Upper lobe of right lung (tissue), 1 donor: Measurements from ENCODE around the gene RASGRP2. TPM values are rescaled to one million over a fixed set of nuclear protein-coding genes. Genes with fewer than 3 reads are reported as not detected.

ENCODE experiments used
- ATAC-seq: fragments of 200-7000 bp; cut with Tn5 transposase; one replicate; pipeline ENCODE4 v1.9.1; 2020; ENCODE audit warnings: mild to moderate bottlenecking, moderate library complexity
- DNase-seq: peaks from one replicate; pipeline ENCODE4 v3.0.0-alpha.2; 2020
- H3K27ac ChIP-seq: fragments of 200-600 bp; one replicate; pipeline ENCODE4 v1.8.0; 2022
- H3K27me3 ChIP-seq: fragments of 200-600 bp; one replicate; pipeline ENCODE4 v1.8.0; 2022; ENCODE audit warnings: mild to moderate bottlenecking
- H3K36me3 ChIP-seq: fragments of 200-600 bp; one replicate; pipeline ENCODE4 v1.8.0; 2022
- H3K4me1 ChIP-seq: fragments of 200-600 bp; one replicate; pipeline ENCODE4 v1.8.0; 2022
- H3K4me3 ChIP-seq: fragments of 200-600 bp; one replicate; pipeline ENCODE4 v1.8.0; 2022; ENCODE audit warnings: mild to moderate bottlenecking
- H3K9me3 ChIP-seq: fragments of 200-600 bp; one replicate; pipeline ENCODE4 v1.8.0; 2022
- CTCF ChIP-seq: fragments of 200-600 bp; IDR thresholded peaks from one replicate; pipeline ENCODE4 v1.8.0; 2022; ENCODE audit warnings: antibody characterized with exemption
- intact Hi-C: fragments of 100-400 bp; cut with DNase I; formaldehyde crosslinking; loops from one replicate; pipeline ENCODE4 v1.11.0; 2022
- total RNA-seq: library from RNA; stranded (reverse); fragmentation: NEBNext Ultra II Directional; extraction: Animal tissue kit (Norgen Biotek cat#: 25700); gene quantifications from one replicate; pipeline ENCODE4 v1.2.1, GENCODE V29; 2021
- donor health status: DM: no; HTN: yes; CAD: no; lungs with severe emphysema.

Gene RASGRP2
- total RNA-seq, 1 donor from 2014 or later: 27.6 TPM

DNA sequence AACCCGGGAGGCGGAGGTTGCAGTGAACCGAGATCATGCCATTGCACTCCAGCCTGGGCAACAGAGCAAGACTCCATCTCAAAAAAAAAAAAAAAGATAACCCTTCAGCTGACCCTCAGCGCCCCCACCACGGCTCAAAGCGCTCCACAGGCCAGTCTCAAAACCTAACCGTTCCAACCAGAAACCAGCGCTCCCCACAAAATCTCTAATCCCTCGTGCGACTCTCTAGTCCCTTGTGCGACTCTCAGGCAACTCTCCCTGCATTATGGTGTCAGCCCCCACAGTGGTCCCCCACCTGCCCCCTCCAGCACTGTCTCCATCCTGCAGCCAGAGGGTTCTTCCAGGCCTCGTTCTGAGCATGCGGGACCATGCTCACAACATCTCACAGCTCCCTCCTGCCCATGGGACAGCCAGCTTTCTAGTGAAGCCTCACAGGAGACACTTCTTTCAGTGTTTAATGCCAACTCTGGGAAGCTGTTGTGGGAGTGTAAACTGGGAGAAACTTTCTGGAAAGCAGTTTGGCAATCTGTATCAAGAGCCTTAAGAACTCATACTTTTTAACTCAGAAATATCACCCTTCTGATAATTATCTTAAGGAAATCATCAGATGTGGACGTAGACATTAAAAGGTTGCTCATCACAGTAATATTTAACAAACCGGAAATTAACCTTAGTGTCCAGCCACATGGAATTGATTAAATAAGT lies 4.2 kb upstream of the RASGRP2 start:
- intact Hi-C loops: no loop called here
- H3K4me3 ChIP-seq: no peak overlapping the region
- no peaks in the 10 kb centered on the region for H3K27me3 ChIP-seq
- H3K4me1 ChIP-seq: peaks cover 20% of the 10 kb centered on the region
- TF ChIP-seq CTCF: no peak
- no peaks in the 10 kb centered on the region for H3K9me3 ChIP-seq
- ATAC-seq (no peak), DNase-seq (peak; percentile 51)
- H3K36me3 ChIP-seq: no peaks in the 10 kb centered on the region
- no peak overlapping the region for H3K27ac ChIP-seq

DNA sequence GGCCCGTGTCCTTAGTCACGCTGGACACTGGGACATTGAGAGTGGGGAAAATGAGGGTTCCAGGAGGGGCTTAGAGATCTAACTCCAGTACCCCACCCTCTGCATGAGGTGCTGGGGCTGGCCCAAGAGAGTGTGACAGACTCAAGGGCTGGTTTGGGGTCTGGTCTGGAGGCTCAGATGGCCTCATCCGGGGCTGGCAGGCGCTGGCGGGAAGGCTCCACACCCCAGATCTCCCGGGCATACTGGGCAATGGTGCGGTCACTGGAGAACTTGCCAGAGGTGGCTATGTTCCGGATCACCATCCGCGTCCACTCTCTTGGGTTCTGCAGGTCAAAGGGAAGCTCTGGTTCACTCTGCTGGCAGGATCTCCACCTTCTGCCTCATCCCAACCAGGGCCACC lies 2.5 kb upstream of the RASGRP2 start:
- Histone ChIP-seq H3K4me3 (peak overlapping the region; percentile 53), H3K27ac (peak overlapping the region; percentile 90), H3K4me1 (peaks cover 35% of the 10 kb centered on the region), H3K36me3 (no peaks in the 10 kb centered on the region), H3K27me3 (no peaks in the 10 kb centered on the region), H3K9me3 (no peaks in the 10 kb centered on the region)
- intact Hi-C loops: no loop called here
- no peak for ATAC-seq
- DNase-seq: no peak
- no peak for TF ChIP-seq CTCF

- no peaks in the 10 kb centered on the region for H3K36me3 ChIP-seq
Observed at GRCh38 chr11:64745521-64746328, 1.8 kb upstream of the RASGRP2 start.

GRCh38 chr11:64745189-64745520 lies 1.2 kb upstream of the RASGRP2 start:
- Histone ChIP-seq H3K27me3 (no peaks in the 10 kb centered on the region), H3K27ac (peak overlapping the region; percentile 90), H3K4me3 (peak overlapping the region; percentile 53), H3K9me3 (no peaks in the 10 kb centered on the region), H3K4me1 (peaks cover 35% of the 10 kb centered on the region), H3K36me3 (no peaks in the 10 kb centered on the region)
- DNase-seq (peak; percentile 89), ATAC-seq (peak; percentile 33)
- no peak for TF ChIP-seq CTCF
- intact Hi-C loops: no loop called here

More at GRCh38 chr11:64745521-64746328, 1.8 kb upstream of the RASGRP2 start:
- TF ChIP-seq CTCF: no peak
- intact Hi-C loops: no loop called here
- H3K9me3 ChIP-seq: no peaks in the 10 kb centered on the region
- peak overlapping the region; percentile 90 for H3K27ac ChIP-seq
- peaks cover 35% of the 10 kb centered on the region for H3K4me1 ChIP-seq
- DNase-seq (peak; percentile 88), ATAC-seq (peak; percentile 61)
- no peaks in the 10 kb centered on the region for H3K27me3 ChIP-seq
- H3K4me3 ChIP-seq: peak overlapping the region; percentile 53

DNA sequence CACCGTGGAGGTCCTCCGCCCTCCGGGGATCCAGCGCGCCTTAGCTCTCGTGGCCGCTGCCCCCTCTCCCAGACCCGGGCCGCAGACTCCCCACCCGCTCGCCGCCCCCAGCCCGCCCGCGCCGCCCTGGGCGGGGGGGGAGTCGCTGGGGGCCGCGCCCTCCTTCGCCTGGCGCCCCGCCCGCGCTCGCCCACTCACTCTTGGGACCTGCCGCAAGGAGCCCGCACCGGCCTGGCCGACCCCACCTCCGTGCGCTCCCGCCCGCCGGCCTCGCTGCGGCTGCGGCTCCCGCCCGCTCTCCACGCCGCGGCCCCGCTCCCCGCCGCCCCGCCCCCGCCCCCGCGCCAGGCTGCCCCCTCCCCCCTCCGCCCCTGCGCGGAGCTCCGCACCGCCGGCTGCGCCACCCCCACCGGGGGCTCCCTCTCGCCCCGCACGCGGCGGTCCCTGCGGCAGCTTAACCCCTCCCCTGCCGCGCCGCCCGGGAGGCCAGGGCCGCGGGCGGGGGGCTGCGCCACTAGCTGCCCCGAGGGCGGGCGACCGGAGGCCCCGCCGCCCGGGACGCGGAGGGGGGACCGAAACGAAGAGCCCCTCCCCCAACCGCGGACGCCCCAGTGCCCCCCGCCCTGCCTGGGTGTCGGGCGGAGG lies 724 bp upstream of the RASGRP2 start:
- no peaks in the 10 kb centered on the region for H3K27me3 ChIP-seq
- intact Hi-C loops: no loop called here
- peak overlapping the region; percentile 90 for H3K27ac ChIP-seq
- TF ChIP-seq CTCF: no peak
- peak overlapping the region; percentile 60 for H3K4me3 ChIP-seq
- DNase-seq (no peak), ATAC-seq (no peak)
- H3K4me1 ChIP-seq: peaks cover 35% of the 10 kb centered on the region
- H3K36me3 ChIP-seq: no peaks in the 10 kb centered on the region
- no peaks in the 10 kb centered on the region for H3K9me3 ChIP-seq
